ENCODE measurements around the gene NRK. TPM values are rescaled to one million over a fixed set of nuclear protein-coding genes. Genes with fewer than 3 reads are reported as not detected.

The NRK gene
- total RNA-seq, 2 experiments from 2014 or later: not detected

Other genes with a start within 250 kb of the NRK start
- not detected for gene SERPINA7, start 216.2 kb downstream of the NRK start, total RNA-seq

Data from activated CD4-positive, alpha-beta memory T cell treated with anti-CD3 and anti-CD28 coated beads, Interleukin-2, amount 10 ng/mL, durations not matched to agents 7 days and 5 days (primary cell).